NCI-H345 treated with DMSO at 0.1 percent for 48 hours (cell line): ENCODE measurements around the gene NTF3.

ENCODE experiments used
- DNase-seq: peaks from one replicate; lab custom pipeline; 2025; ENCODE audit not compliant: unreplicated experiment; lab: John Stamatoyannopoulos, UW

NTF3 gene

DNA sequence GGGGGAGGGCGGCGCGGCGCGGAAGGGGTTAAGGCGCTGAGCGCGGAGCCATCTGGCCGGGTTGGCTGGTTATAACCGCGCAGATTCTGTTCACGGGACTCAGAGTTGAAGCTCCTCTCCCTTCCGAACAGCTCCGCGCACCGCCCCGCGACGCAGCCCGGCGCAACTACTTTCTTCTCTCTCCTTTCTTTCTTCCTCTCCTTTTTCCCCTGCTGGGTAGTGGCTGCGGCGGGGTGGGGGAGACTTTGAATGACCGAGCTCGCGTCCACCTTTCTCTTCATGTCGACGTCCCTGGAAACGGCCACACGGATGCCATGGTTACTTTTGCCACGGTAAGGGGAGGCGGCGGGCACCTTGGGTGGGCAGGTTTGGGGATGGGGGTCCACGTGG lies at the start of gene NTF3:
TSS of gene NTF3 (plus strand) at position 98 of the 390 bp plus-strand sequence. CDS start at position 315, 217 bp downstream.
- no peak for DNase-seq

DNA sequence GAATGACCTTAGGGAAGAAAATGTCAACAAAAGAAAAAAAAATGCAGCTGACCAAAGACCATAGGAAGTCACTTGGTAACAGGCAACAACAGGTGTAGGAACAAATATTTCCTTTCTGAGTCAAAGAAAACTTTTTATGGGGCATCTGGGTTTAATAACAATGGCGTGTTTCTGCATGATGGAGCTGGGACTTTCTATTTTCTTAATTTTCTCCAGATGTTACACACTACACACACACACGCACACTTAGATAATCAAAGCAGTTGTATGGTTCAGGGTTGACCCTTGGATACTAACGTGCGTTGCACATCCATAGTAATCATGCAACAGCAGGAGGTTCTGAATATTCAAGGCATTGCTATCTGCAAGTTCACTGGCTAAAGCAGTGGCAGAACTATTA lies 47.9 kb upstream of the NTF3 start:
- no peak for DNase-seq

DNA sequence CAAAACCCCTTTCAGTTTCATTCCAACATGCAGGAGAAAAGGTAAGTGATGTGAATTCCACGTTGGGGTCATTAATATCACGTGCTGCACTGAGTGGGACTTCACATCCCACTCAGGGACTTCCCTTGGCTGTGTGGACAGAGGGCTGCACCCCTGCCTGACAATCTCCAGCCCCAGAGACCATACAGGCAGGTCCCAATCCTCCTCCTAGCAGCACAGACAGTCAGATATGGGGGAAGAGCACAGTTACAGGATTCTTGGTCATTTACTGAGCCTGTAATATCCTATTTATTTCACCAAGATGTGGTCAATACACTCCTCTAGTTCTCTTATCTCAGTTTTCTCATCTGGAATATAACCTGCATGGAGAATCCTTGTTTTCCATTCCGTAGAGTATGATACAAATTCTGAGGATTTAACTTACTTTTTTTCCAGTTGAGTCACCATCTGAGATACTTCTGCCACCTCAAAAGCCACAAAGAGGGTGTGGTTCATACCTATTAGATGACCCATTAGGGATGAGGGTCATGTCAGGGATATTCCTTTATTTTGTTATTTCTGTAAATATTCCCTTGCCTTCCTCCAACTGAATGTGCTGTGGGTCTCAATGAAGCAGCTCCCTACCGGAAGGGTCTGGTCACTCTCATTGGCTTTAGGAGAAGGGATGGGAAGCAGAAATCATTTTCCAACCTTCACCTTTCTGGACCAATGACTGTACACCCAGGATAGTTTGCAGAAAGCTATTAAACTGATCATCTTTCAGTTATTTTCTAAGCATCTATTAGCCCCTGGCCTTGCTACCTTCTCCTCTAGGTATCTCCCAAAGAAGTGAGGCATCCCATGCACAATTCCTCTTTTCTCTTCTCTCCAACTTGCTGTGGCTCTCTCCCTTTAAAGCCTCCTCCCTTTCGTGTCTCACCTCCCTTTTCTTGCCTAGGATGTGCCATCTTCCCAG lies 43.0 kb upstream of the NTF3 start:
- DNase-seq: no peak

DNA sequence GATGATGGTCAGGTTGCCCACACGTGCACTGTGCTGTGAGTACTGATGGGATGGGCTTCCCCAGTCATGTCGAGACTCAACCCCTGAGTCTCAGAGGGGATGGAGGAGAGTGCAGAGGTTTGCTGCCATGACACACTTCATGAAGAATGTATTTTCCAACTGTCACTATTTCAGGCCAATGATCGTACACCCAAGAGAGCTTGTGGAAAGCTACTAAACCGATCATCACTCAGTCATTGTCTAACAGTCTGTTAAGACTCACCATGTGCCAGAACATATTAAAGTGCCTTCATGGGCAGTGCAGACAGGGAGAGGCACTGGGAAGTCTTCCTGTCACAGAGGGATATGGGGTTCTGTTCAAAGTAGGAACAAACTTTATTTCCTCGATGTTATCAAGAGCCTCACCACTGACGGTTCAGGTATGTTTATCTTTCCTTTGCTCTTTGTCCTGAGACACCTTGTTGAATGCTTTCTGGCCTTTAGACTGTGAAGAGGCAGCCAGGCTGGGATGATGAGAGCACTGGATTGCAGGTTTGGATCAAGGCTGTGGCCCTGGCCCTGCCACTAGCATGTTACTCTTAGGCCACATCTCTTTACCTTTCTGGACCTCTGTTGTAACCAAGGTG lies 41.6 kb upstream of the NTF3 start:
- DNase-seq: no peak

DNA sequence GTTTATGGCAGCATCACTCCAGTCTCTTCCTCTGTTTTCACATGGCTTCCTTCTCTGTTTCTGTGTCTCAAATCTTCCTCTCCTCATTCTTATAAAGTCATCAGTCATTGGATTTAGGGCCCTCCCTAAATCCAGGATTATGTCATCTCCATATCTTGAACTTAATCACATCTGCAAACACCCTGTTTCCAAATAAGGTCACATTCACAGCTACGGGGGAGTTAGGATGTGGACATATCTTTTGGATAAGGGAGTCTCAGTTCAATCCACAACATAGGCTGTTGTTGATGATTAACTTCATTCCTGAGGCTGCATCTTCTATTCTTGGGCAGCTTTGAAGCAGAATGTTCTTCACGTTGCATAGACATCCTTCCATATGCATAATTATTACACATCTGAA lies 40.3 kb upstream of the NTF3 start:
- DNase-seq: no peak

DNA sequence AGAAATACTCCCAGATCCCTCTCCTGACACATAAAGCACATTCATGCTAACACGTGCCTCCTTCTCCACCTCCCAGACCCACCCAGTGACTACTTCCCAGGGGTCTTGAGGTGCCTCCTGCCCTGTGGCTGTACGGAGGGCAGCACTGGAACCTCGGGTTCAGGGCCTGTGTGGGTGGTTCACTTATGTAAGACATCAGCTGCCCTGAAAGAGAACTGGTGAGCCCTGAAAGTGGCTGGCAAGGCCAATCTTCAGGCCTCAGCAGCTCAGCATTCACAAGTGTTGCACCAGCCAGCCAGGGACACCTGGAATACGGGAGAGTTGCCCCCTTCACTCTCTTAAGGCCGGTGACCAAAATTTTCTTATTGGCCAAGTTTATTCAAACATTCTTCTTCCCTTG lies 38.9 kb upstream of the NTF3 start:
- no peak for DNase-seq

DNA sequence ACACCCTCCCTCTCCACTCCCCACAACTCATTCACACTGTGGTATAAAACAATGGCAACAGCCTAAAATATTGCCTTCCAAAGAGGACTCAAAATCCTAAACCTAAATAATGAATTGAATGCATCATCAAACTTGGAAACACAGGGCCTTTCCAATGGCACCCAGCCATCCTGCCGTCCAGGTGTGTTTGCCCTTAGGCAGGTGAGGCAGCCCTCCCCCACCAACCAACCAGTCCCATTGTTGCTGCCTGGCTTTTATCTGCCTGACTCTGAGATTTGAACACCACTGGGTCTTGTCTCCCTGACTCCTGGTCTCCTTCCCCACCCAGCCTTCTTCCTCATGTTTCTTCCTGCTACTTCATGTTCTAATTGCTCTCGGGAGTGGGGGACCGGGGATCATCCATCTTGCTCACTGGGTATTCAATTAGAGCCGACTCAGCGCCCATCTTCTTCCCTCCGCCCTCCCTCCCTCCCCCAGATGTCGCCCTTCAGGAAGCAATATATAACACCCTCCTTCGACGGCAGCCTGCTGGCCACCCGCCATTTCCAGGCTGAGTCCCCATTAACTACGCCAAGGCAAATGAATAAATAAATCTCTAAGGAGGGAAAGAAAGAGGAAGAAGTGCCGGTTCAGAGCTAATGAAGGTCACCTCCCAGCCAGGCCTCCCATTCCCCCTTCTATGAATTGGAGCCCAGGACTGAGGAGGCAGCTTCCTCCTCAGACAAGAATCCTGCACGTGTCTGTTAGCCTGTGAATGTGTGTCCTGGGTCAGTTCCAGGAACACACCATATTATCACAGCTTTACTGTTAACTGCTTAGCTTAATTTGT lies 36.3 kb upstream of the NTF3 start:
- peak; percentile 78 for DNase-seq

DNA sequence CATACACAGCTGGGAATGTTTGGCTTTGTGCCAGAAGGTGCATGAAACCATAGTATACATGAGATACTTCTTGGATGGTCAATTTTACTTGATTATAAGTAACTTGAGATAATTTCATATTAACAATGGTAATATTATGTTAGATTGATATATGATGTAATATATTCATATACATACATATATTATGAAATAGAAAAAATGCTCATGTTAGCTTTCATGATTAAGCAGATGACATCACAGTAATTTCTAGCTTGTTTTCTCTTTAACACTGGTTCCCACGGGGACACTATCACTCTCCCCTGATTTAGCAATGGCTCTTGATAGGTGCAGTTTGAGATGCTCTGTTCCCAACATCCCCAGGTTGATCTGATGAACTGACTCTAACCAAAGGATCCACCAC lies 35.4 kb upstream of the NTF3 start:
- no peak for DNase-seq

DNA sequence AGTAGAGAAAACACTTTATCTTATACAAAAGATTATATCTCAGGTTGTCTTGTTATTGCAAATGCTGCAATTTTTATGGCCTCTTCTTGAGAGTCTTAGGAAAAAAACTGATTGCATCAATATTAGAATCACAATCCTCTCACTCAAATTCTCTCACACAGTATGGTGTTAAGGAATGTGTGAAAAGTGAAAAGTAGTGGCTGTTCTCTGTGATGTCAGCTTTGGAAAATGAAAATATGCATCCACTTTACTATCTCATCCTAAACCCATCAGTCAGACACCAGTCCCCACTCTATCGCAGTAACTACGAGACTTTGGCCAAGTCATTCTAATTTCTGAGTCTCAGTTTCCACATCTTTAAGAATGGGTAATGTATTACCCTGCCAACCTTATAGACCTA lies 32.6 kb upstream of the NTF3 start:
- no peak for DNase-seq

DNA sequence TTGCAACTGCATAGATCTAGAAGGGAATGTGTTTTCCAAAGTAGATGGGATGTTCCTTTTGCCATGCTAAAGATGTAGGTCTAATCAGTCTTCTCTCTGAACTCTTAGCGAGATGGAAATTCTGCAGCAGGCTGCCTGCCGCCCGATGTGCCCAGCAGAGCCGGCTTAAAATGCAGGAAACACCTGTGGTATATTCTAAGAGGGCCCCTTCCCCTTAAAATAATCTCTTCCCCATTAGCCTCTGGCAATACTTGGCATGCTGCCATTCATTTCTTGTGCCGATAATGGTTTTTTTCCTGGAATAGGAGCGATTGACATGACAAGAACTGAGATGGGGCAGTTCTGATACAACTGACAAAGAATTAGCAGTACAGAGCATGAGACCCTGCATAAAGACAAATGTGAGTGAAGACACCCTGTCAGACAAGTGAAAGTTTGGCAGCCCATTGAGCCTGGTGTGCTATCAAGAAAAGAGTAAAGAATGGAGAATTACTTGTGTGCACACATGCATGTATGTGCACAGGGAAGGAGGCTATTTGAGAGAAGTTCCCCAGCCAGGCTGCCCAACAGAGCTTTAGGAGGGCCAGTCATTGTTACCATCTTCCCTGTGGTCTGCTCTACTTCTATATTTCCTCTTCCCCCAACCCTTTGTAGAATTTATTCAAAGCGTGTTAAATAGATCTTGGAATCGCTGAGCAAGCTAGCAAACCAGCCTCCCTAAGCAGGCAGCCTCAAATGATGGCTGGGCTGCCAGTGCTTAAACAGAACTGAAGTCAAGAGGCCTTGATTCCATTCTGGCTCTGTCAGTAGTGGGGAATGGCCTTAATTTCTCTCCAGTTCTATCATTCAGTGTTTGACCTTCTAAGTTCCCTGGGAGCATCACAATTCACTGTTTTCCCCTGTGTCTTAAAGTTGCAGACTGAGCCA lies 29.6 kb upstream of the NTF3 start:
- no peak for DNase-seq

DNA sequence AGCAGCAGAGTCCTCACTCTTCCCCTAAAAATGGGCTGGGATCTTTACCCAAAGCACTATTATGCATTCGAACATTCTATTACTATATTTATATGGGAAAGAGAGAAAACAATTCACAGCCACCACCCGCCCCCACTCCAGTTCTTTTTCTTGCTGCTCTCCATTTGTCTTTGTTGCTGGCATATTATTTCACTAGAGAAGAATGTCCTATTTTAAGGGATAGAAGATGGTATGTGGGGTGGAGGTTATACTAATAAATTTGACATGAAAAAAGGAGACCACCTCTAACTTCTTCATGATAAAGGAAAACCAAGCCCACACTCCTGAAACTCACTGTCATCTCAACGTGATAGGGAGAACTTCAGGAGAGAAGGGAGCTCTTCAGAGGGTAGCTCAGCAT lies 28.5 kb upstream of the NTF3 start:
- DNase-seq: no peak

DNA sequence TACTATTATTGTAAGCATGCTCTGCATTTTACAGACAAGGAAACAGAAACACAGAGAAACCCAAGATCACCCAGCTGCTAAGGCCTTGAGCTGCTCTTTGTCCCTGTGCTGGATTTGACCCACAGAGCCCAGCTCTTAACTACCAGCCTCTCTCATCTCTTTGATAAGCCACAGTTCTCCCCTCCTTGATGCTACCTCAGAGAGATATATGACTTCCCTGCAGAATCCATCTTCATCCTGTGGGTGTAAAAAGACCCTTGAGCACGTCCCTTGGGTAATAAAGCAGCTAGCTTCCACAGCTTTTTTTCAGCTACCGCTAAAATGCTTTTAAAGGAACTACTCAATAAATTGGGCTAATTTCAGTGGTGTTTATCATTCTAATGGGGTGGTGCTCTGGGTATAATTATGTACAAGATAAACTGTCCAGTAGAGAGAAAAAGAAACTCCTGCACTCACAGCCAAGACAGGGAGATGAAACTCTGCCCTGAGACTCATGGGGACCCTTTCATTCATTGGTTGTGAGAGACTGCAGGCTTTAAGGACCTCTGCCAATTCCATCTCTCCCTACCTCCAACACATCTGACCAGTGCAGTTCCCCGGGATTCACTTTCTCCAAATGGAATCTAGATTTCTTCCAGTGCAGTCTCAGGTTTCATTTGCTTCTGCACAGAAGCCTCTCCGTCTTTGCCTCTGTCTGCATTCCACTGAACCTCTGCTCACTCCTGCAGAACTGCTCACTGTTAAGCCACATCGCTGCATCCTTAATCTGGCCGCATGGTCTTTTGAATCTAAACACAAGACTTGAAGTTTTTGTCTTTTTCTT lies 24.7 kb upstream of the NTF3 start:
- no peak for DNase-seq

DNA sequence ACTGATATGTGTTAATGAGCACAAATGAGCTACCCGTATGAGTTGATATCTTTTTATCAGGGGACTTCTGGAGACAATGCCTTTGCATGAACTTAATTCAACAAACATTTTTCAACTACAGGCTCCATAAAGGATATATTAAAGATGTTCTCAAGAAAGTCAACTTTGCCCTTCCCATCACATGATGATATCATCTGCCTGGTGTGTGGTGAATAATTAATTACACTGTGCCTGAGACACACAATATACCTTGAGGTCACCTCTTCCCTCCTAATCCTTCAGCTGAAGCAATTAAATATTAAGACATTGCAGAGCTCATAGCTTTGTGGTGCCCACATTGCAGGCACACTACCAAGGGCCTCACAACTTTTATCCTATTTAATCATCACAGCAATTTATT lies 22.3 kb upstream of the NTF3 start:
- no peak for DNase-seq

DNA sequence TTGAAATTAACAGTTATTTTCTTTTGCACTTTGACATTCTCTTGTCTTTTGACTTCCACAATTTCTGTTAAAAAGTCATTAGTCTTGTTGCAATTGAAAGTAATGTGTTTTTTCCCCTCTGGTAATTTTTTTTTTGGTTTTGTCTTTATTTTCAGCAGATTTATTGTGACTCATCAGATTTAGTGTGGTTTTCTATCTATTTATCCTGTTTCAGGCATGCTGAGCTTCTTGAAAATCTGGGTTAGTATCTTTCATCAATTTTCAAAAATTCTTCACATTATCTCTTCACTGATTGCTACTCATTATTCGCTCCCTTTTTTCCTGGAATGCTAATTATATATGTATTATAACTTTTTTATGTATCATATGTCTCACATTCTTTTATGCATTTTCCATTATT lies 15.3 kb upstream of the NTF3 start:
- DNase-seq: no peak

DNA sequence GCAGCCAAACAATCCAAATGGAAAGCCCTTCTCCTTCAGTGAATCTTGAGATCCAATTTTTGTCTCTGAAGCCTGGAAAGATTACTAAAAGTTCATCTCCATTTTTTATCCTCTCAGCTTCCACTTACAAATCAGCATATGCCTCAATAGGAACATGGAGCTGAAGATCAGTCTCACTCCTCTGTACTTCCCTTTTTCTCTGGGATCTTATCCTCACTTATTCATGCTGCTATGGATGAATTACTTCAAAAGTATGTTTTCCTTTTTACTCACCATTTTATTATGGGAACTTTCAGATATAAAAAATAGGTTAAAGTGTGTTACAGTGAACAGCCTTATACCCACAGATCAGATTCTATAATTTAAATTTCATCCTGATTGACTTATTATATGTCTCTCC lies 14.4 kb upstream of the NTF3 start:
- no peak for DNase-seq

DNA sequence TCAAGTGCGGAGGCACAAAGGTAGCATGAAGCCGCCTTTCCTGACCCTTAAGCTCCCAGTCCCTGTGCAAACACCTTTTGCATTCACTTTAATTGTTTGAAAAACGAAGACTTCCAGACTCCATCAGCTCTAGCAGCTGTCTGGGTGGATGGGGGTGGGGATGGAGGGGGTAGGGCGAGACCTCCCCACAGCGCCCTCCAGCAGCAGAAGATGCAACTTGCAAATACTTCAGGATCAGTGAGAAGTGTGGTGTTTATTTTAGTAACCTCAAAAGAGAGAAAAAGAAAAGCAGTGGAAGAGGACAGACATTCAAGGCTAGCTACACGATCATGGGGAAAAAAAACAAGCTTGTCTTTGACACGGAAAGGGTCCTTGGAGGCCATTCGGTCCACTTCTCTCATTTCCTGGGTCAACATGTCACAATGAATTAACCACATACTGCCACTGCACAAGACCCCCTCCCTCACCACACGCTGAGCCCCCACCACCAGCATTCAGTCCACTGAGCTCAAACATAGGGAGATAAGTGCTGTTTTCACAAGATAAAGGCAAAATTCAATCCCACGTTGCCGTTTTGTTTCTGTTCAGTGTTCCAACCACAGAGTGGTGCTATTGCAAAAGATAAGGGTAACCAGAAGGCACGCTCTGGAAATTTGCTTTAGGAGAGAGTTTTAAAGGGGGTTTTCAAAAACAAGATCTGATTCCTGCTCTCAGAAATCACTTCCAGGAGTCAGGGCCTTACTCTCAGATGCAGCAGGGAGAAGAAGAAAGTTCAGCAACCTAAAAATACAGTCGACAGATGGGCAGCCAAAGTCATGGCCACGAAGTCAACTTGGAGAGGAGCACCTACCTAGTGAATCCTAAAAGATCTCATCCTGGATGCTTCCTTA lies 3.3 kb upstream of the NTF3 start:
- DNase-seq: no peak

DNA sequence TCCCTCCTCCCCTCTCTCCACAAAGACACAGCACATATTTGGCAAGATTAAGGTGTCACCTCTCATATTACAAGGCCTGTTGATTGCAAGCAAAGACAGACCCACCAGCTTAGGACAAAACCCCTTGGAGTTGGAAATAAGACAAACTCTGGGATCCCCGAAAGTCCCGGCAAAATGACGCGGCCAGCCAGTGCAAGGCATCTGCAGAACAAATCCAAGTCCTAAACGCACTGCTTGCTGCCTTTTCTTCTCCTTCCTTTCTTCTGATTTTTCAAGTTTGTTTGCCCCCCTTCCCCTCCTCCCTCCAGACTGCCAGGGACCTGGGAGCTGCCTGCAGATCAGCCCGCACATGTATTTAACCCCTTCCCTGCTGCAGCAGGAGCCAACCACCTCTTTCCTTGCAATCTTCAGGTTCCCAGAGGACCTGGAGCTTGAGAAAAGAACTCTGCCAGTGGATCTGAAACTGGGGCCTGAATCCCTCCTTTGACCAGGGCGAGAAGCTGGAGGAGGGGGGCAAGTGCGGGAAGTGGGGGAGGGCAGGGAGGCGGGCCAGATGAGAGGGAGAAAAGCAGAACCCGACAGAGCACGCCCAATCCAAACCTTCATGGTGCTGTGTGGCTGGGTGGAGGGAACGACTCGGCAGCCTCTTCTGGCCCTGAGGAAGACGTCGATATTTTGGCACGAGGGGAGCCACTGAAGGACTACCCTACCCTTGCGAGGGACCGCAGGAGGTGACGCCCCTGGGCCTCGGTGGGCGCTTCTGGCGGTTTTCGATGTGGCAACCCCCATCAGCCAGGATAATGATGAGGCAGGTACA lies 2.0 kb upstream of the NTF3 start:
- no peak for DNase-seq
